HEK293 (cell line): ENCODE data around the gene LY86.

Source experiments
- MEIS1 ChIP-seq: sonication (generic); formaldehyde crosslinking; IDR thresholded peaks from 2 replicates; pipeline ENCODE4 v1.8.1; 2022; ENCODE audit warnings: missing genetic modification reagents, mild to moderate bottlenecking, borderline replicate concordance
- REST ChIP-seq: fragments of 450-650 bp; formaldehyde crosslinking; IDR thresholded peaks from 2 replicates; pipeline ENCODE4 v1.5.1; 2016; ENCODE audit warnings: missing biosample characterization, missing genetic modification characterization
- SETDB1 ChIP-seq: IDR thresholded peaks from one replicate; pipeline ENCODE4 v1.6.1; 2017; ENCODE audit warnings: mild to moderate bottlenecking, low read length, moderate library complexity, mixed read lengths; ENCODE audit not compliant: insufficient read length
- ZNF423 ChIP-seq: fragments of 450-650 bp; formaldehyde crosslinking; IDR thresholded peaks from 2 replicates; pipeline ENCODE4 v1.5.1; 2016; ENCODE audit warnings: missing biosample characterization, missing genetic modification characterization
- ZNF433 ChIP-seq: fragments of 450-650 bp; formaldehyde crosslinking; IDR thresholded peaks from 2 replicates; pipeline ENCODE4 v1.5.1; 2016; ENCODE audit warnings: missing biosample characterization, missing genetic modification characterization, low read depth
- ZNF501 ChIP-seq: fragments of 450-650 bp; formaldehyde crosslinking; IDR thresholded peaks from 2 replicates; pipeline ENCODE4 v1.5.1; 2016; ENCODE audit warnings: missing biosample characterization, missing genetic modification characterization
- ZNF660 ChIP-seq: fragments of 450-650 bp; IDR thresholded peaks from 2 replicates; pipeline ENCODE4 v1.5.1; 2018; ENCODE audit warnings: missing biosample characterization, mild to moderate bottlenecking, missing genetic modification characterization
- ZNF747 ChIP-seq: fragments of 450-650 bp; formaldehyde crosslinking; IDR thresholded peaks from 2 replicates; pipeline ENCODE4 v1.5.1; 2016; ENCODE audit warnings: missing biosample characterization, missing genetic modification characterization
- TF ChIP-seq, protein P1 (sequence below): fragments of 450-650 bp; formaldehyde crosslinking; IDR thresholded peaks from 2 replicates; pipeline ENCODE4 v1.5.1; 2016; ENCODE audit warnings: missing biosample characterization, missing genetic modification characterization

DNA sequence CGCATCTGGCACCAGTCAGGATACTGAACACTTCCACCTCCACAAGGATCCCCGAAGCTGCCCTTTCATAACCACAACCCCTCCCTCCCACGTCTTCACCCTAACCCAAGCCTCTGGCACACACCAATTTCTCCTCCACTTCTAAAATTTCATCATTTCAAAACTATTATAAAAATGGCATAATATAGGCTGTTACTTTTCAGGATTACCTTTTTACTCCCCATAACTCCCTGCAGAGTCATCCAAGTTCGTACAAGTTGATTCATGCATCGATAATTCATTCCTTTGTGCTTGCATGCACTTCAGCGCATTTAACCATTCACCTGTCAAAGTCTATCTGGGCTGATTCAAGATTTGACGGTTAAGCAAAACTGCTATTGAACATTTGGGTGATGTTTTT, 30.6 kb upstream of the LY86 start:
- TF ChIP-seq, protein P1, sequence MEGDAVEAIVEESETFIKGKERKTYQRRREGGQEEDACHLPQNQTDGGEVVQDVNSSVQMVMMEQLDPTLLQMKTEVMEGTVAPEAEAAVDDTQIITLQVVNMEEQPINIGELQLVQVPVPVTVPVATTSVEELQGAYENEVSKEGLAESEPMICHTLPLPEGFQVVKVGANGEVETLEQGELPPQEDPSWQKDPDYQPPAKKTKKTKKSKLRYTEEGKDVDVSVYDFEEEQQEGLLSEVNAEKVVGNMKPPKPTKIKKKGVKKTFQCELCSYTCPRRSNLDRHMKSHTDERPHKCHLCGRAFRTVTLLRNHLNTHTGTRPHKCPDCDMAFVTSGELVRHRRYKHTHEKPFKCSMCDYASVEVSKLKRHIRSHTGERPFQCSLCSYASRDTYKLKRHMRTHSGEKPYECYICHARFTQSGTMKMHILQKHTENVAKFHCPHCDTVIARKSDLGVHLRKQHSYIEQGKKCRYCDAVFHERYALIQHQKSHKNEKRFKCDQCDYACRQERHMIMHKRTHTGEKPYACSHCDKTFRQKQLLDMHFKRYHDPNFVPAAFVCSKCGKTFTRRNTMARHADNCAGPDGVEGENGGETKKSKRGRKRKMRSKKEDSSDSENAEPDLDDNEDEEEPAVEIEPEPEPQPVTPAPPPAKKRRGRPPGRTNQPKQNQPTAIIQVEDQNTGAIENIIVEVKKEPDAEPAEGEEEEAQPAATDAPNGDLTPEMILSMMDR (tag by site-specific recombination), result no peak
- TF ChIP-seq ZNF747 (tag by site-specific recombination), result no peak
- no peak for TF ChIP-seq REST
- no peak for TF ChIP-seq ZNF501
- no peak for TF ChIP-seq MEIS1 (CRISPR knock-in tag)
- no peak for TF ChIP-seq ZNF423 (tag by site-specific recombination)
- no peak for TF ChIP-seq ZNF433
- TF ChIP-seq SETDB1, result no peak
- no peak for TF ChIP-seq ZNF660 (tag by site-specific recombination)
